ENCODE measurements around the gene SERPIND1.

The SERPIND1 gene

GRCh38 chr22:20787223-20787622, 13.3 kb downstream of the SERPIND1 start:
- TF ChIP-seq, protein P1, sequence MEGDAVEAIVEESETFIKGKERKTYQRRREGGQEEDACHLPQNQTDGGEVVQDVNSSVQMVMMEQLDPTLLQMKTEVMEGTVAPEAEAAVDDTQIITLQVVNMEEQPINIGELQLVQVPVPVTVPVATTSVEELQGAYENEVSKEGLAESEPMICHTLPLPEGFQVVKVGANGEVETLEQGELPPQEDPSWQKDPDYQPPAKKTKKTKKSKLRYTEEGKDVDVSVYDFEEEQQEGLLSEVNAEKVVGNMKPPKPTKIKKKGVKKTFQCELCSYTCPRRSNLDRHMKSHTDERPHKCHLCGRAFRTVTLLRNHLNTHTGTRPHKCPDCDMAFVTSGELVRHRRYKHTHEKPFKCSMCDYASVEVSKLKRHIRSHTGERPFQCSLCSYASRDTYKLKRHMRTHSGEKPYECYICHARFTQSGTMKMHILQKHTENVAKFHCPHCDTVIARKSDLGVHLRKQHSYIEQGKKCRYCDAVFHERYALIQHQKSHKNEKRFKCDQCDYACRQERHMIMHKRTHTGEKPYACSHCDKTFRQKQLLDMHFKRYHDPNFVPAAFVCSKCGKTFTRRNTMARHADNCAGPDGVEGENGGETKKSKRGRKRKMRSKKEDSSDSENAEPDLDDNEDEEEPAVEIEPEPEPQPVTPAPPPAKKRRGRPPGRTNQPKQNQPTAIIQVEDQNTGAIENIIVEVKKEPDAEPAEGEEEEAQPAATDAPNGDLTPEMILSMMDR (conservative IDR thresholded peaks at IDR 0.05; ENCODE audit: low read length), result no peak
- no peak for TF ChIP-seq EZH2phosphoT487 (IDR thresholded peaks at IDR 0.05; ENCODE audit: borderline replicate concordance)
- Histone ChIP-seq H3K27me3 (ENCODE audit: insufficient read depth, low read length, poor library complexity, severe bottlenecking) (no peaks in the 10 kb centered on the region), H3F3A (ENCODE audit: low read depth) (no peaks in the 10 kb centered on the region), H3K4me2 (ENCODE audit: low read depth, low read length, poor library complexity, severe bottlenecking) (no peak overlapping the region), H3K9me3 (ENCODE audit: insufficient read depth, low read depth, low read length) (no peaks in the 10 kb centered on the region), H3K36me3 (ENCODE audit: insufficient read depth, low read length) (peaks cover 36% of the 10 kb centered on the region; the same call in 1 of the 2 replicates), H3K9me2 (replicated peaks; ENCODE audit: low read depth, low read length) (no peaks in the 10 kb centered on the region), H3K9ac (ENCODE audit: low read depth, low read length, poor library complexity, severe bottlenecking) (no peak overlapping the region), H4K20me1 (ENCODE audit: insufficient read depth, low read length, poor library complexity, severe bottlenecking) (no peaks in the 10 kb centered on the region), H3K4me3 (ENCODE audit: low read length, poor library complexity, severe bottlenecking) (no peak overlapping the region), H3K79me2 (ENCODE audit: insufficient read depth, low read length) (no peaks in the 10 kb centered on the region), H3K4me1 (ENCODE audit: insufficient read depth, low read length, poor library complexity, severe bottlenecking) (no peaks in the 10 kb centered on the region), H2AFZ (ENCODE audit: low read length) (no peak overlapping the region)

DNA sequence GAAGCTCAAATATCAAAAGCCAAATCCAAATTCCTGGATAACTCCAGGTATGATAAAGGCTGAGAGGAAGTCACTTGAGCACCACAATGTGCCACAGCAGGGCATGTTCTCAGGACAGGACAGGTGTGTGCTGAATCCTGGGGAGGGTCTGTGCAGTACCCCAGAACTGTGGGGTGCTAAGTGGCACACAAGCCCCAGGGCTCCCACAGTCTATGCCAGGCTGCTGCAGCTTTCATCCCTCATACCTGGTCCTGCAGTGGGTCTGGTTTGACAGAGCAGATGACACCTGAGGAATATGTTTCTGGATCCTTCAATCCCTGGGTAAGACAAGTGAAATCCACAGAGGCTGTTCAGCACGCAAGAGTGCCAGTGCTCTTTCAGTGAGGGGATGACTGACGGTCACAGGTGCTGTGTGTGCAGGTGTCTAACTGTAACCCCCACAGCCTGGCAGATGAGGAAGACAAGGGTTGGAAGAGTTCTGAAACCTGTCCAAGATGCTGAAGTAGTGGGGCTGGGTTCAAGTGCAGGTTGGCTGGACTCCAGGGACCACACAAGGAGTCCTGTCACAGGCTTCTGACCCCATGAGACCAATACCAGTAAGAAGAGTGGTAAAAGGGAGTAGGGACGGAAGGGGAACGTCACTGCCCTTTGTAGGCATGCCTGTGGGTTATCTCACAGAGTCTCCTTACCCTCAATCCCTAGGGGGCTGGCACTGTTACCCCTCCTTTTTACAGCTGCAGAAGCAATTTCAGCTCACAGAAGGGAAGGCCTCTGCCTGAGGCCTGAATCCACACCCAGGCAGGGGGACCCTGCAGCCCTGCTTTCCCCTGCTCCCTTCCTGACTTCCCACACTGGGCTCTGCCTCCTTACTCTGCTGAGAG, 14.1 kb downstream of the SERPIND1 start:
- H3K27me3 ChIP-seq (ENCODE audit: insufficient read depth, low read length, poor library complexity, severe bottlenecking), result no peaks in the 10 kb centered on the region
- H2AFZ ChIP-seq (ENCODE audit: low read length), result no peak overlapping the region
- no peaks in the 10 kb centered on the region for H3K4me1 ChIP-seq (ENCODE audit: insufficient read depth, low read length, poor library complexity, severe bottlenecking)
- no peaks in the 10 kb centered on the region for H3K79me2 ChIP-seq (ENCODE audit: insufficient read depth, low read length)
- H3F3A ChIP-seq (ENCODE audit: low read depth), result no peaks in the 10 kb centered on the region
- no peaks in the 10 kb centered on the region for H4K20me1 ChIP-seq (ENCODE audit: insufficient read depth, low read length, poor library complexity, severe bottlenecking)
- TF ChIP-seq EZH2phosphoT487 (IDR thresholded peaks at IDR 0.05; ENCODE audit: borderline replicate concordance), result no peak
- TF ChIP-seq, protein P1 (conservative IDR thresholded peaks at IDR 0.05; ENCODE audit: low read length), result no peak
- H3K9me3 ChIP-seq (ENCODE audit: insufficient read depth, low read depth, low read length), result no peaks in the 10 kb centered on the region
- peaks cover 43% of the 10 kb centered on the region; the same call in 1 of the 2 replicates for H3K36me3 ChIP-seq (ENCODE audit: insufficient read depth, low read length)
- H3K4me2 ChIP-seq (ENCODE audit: low read depth, low read length, poor library complexity, severe bottlenecking), result no peak overlapping the region
- no peak overlapping the region for H3K4me3 ChIP-seq (ENCODE audit: low read length, poor library complexity, severe bottlenecking)
- H3K9ac ChIP-seq (ENCODE audit: low read depth, low read length, poor library complexity, severe bottlenecking), result no peak overlapping the region
- no peaks in the 10 kb centered on the region for H3K9me2 ChIP-seq (replicated peaks; ENCODE audit: low read depth, low read length)

DNA sequence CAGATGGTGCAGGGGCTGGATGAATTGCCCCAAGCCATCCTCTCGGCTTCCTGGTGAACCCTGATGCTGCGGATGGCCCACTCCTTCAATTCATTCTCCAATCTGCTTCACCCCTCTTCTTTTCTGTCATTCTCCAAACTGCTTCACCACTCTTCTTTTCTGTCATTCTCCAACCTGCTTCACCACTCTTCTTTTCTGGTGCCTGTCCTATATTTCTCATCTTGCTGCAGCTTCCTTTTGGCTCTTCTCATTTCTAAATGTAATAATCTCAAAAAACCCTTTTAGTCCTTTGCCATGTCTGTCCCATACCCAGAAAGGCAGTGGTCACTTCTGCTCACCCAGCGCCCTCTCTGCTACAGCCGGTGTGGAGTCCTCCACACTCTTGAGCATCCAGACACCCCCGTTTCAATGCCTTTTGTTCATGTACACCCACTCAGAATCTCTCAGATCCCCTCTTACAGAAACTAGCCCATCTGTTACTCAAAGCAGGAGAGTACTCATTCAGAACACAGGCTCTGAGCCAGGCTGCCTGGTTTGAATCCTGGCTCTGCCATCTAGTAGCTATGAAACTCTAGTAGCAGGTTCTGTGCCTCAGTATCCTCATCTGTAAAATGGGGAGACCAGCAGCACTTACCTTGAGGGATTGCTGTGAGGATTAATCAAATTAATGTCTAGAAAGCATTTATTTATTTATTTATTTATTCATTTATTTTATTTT, 14.9 kb downstream of the SERPIND1 start:
- no peak overlapping the region for H2AFZ ChIP-seq (ENCODE audit: low read length)
- no peak overlapping the region for H3K9ac ChIP-seq (ENCODE audit: low read depth, low read length, poor library complexity, severe bottlenecking)
- H3K4me3 ChIP-seq (ENCODE audit: low read length, poor library complexity, severe bottlenecking), result no peak overlapping the region
- H3K4me1 ChIP-seq (ENCODE audit: insufficient read depth, low read length, poor library complexity, severe bottlenecking), result no peaks in the 10 kb centered on the region
- H3K27me3 ChIP-seq (ENCODE audit: insufficient read depth, low read length, poor library complexity, severe bottlenecking), result no peaks in the 10 kb centered on the region
- no peaks in the 10 kb centered on the region for H3F3A ChIP-seq (ENCODE audit: low read depth)
- peaks cover 46% of the 10 kb centered on the region; the same call in 1 of the 2 replicates for H3K36me3 ChIP-seq (ENCODE audit: insufficient read depth, low read length)
- no peaks in the 10 kb centered on the region for H3K9me2 ChIP-seq (replicated peaks; ENCODE audit: low read depth, low read length)
- H3K4me2 ChIP-seq (ENCODE audit: low read depth, low read length, poor library complexity, severe bottlenecking), result no peak overlapping the region
- no peaks in the 10 kb centered on the region for H3K9me3 ChIP-seq (ENCODE audit: insufficient read depth, low read depth, low read length)
- no peak for TF ChIP-seq EZH2phosphoT487 (IDR thresholded peaks at IDR 0.05; ENCODE audit: borderline replicate concordance)
- TF ChIP-seq, protein P1 (conservative IDR thresholded peaks at IDR 0.05; ENCODE audit: low read length), result no peak
- H3K79me2 ChIP-seq (ENCODE audit: insufficient read depth, low read length), result no peaks in the 10 kb centered on the region
- H4K20me1 ChIP-seq (ENCODE audit: insufficient read depth, low read length, poor library complexity, severe bottlenecking), result no peaks in the 10 kb centered on the region
